Pancreas (tissue), 10 donors: ENCODE data around the gene ZNF341. TPM values are rescaled to one million over a fixed set of nuclear protein-coding genes. Genes with fewer than 3 reads are reported as not detected.

Experiments used
- ATAC-seq, 4 donors: fragments of 200-7000 bp; cut with Tn5 transposase; one replicate each; pipeline versions ENCODE4 v1.8.0 to v1.9.1; 2020; ENCODE audit warnings: mild to moderate bottlenecking in 4 of 4, moderate library complexity in 4 of 4
- DNase-seq, 6 donors: peaks; one replicate each; pipeline ENCODE4 v3.0.0-alpha.2; 2020
- FAIRE-seq: peaks from 2 replicates; lab custom pipeline; 2012; peaks lifted over from hg19 to GRCh38; lab: Jason Lieb, UNC
- H3K27ac ChIP-seq, 4 donors: fragments of 200-600 bp; sonication (generic); 1 replicate in 3 of 4; 2 replicates in 1 of 4; pipeline versions ENCODE4 v1.5.0 to v1.8.0; 2020
- H3K27me3 ChIP-seq, 4 donors: fragments of 200-600 bp; one replicate each; pipeline ENCODE4 v1.8.0; 2021
- H3K36me3 ChIP-seq, 3 donors: fragments of 200-600 bp; sonication (generic) in 1 of 3; one replicate each; pipeline versions ENCODE4 v1.5.0 to v1.8.0; 2020 to 2021
- H3K4me1 ChIP-seq, 3 donors: fragments of 200-600 bp; one replicate each; pipeline ENCODE4 v1.8.0; 2021
- H3K4me3 ChIP-seq, 4 donors: fragments of 200-600 bp; sonication (generic) in 2 of 4; one replicate each; pipeline versions ENCODE4 v1.5.0 to v1.8.0; 2020 to 2021
- H3K9me3 ChIP-seq, 4 donors: fragments of 200-600 bp; one replicate each; pipeline ENCODE4 v1.8.0; 2021
- CTCF ChIP-seq, 4 donors: fragments of 200-600 bp; sonication (generic) in 3 of 4; IDR thresholded peaks; one replicate each; pipeline versions ENCODE4 v1.5.0 to v1.8.0; 2021; ENCODE audit warnings: antibody characterized with exemption in 4 of 4
- WGBS, 2 donors: extraction: QIAGEN DNeasy Blood & Tissue Kit; methylation state at CpG; one replicate each; pipeline ENCODE4 v1.1.7; 2013; 5-methylcytosine and 5-hydroxymethylcytosine counted together
- intact Hi-C, 3 donors: fragments of 100-400 bp; cut with DNase I; formaldehyde crosslinking; loops; one replicate each; pipeline versions ENCODE4 v1.11.1 to v1.14.2; 2022
- polyA plus RNA-seq, 2 donors: library from polyadenylated mRNA; stranded (reverse); fragments of 200-250 nt; gene quantifications; one replicate each; pipeline ENCODE4 v1.2.3, GENCODE V29; 2013
- total RNA-seq, 6 donors: library from RNA; stranded (reverse); fragmentation: NEBNext Ultra II Directional in 4 of 6; extraction: Animal tissue kit (Norgen Biotek cat#: 25700) in 4 of 6; gene quantifications; one replicate each; pipeline versions ENCODE4 v1.2.1 to v1.2.4, GENCODE V29; 2021 to 2023
- donor health status: healthy with polysubstance abuse.
- donor health status: DM: no; HTN: no; CAD: no; lungs with moderate emphysema.
- donor health status: DM: no; HTN: no; CAD: no.
- donor health status: control.
- donor health status: control.
- donor health status: Bipolar disorder and iron deficiency.
- donor health status: DM: yes; HTN: yes; CAD: no.
- donor health status: DM: no; HTN: no; CAD: no.
- donor health status: DM: no; HTN: no; CAD: no.
- donor health status: DM: yes; HTN: yes; CAD: no.

Gene ZNF341
- total and polyA plus RNA-seq, 8 donors: 1.1 to 5.7 (median 1.6) TPM

- 40 to 49% methylated on average over 5 of the region's 5 CpGs for WGBS, 2 donors
- H3K36me3 ChIP-seq: no peaks in the 10 kb centered on the region
- intact Hi-C loops: no loop called here
- no peak overlapping the region for H3K4me3 ChIP-seq
- ATAC-seq: peak in 1 of 4 donors; percentile 21
- no peaks in the 10 kb centered on the region for H3K4me1 ChIP-seq
- no peak for DNase-seq
- no peak overlapping the region for H3K27ac ChIP-seq
- no peak for TF ChIP-seq CTCF (IDR thresholded peaks at IDR 0.05)
- H3K9me3 ChIP-seq: no peaks in the 10 kb centered on the region
- H3K27me3 ChIP-seq: no peaks in the 10 kb centered on the region
- FAIRE-seq: no peak
Measured at GRCh38 chr20:33702861-33703260, 28.9 kb upstream of the ZNF341 start.

GRCh38 chr20:33703498-33704137 lies 28.2 kb upstream of the ZNF341 start:
- H3K27me3 ChIP-seq: no peaks in the 10 kb centered on the region
- no peak for ATAC-seq
- no peaks in the 10 kb centered on the region for H3K9me3 ChIP-seq
- no peaks in the 10 kb centered on the region for H3K4me1 ChIP-seq
- H3K36me3 ChIP-seq: no peaks in the 10 kb centered on the region
- no peak overlapping the region for H3K4me3 ChIP-seq
- WGBS, 2 donors: 91 to 98% methylated on average over 8 of the region's 8 CpGs
- H3K27ac ChIP-seq: no peak overlapping the region
- no peak for DNase-seq
- no peak for TF ChIP-seq CTCF (IDR thresholded peaks at IDR 0.05)
- intact Hi-C loops: no loop called here
- no peak for FAIRE-seq

- no peak for FAIRE-seq
Measured at GRCh38 chr20:33704197-33704924, 27.4 kb upstream of the ZNF341 start.

GRCh38 chr20:33707668-33708067 lies 24.1 kb upstream of the ZNF341 start:
- intact Hi-C loops: no loop called here
- TF ChIP-seq CTCF (IDR thresholded peaks at IDR 0.05): no peak
- no peak overlapping the region for H3K27ac ChIP-seq
- DNase-seq (no peak), ATAC-seq (no peak), FAIRE-seq (no peak)
- H3K4me1 ChIP-seq: no peaks in the 10 kb centered on the region
- H3K9me3 ChIP-seq: no peaks in the 10 kb centered on the region
- no peak overlapping the region for H3K4me3 ChIP-seq
- 91% methylated on average over 11 of the region's 11 CpGs for WGBS, 2 donors
- no peaks in the 10 kb centered on the region for H3K27me3 ChIP-seq
- peaks cover 0 to 4% (median 0%) of the 10 kb centered on the region in 3 donors for H3K36me3 ChIP-seq

More at GRCh38 chr20:33704197-33704924, 27.4 kb upstream of the ZNF341 start:
- no peak for TF ChIP-seq CTCF (IDR thresholded peaks at IDR 0.05)
- no peak for DNase-seq
- intact Hi-C loops: no loop called here
- no peak for ATAC-seq
- H3K4me1 ChIP-seq: no peaks in the 10 kb centered on the region
- 94 to 95% methylated on average over 11 of the region's 11 CpGs for WGBS, 2 donors
- H3K9me3 ChIP-seq: no peaks in the 10 kb centered on the region
- no peak overlapping the region for H3K27ac ChIP-seq
- H3K27me3 ChIP-seq: no peaks in the 10 kb centered on the region
- no peaks in the 10 kb centered on the region for H3K36me3 ChIP-seq
- H3K4me3 ChIP-seq: no peak overlapping the region

GRCh38 chr20:33709398-33709797 lies 22.4 kb upstream of the ZNF341 start:
- Histone ChIP-seq H3K27me3 (no peaks in the 10 kb centered on the region), H3K36me3 (peaks cover 0 to 19% (median 4%) of the 10 kb centered on the region in 3 donors), H3K27ac (no peak overlapping the region), H3K4me3 (no peak overlapping the region), H3K4me1 (no peaks in the 10 kb centered on the region), H3K9me3 (no peaks in the 10 kb centered on the region)
- DNase-seq: no peak
- 82 to 88% methylated on average over 2 of the region's 2 CpGs for WGBS, 2 donors
- FAIRE-seq: no peak
- TF ChIP-seq CTCF (IDR thresholded peaks at IDR 0.05): no peak
- ATAC-seq: no peak
- intact Hi-C loops: no loop called here
